ENCODE data around the gene CCDC73.
A peak's percentile ranks its signal among the peaks of the same experiment; 100 is the strongest.
"Not testable (repeated sequence)": the region's sequence is repeated elsewhere in the genome, so short reads cannot be mapped to it uniquely, and the experiment has no call there.

The CCDC73 gene

GRCh38 chr11:32794439-32794838 is at the start of gene CCDC73:
Gene CCDC73 (minus strand): TSS chr11:32794662. CDS start chr11:32760243, 34,419 bp downstream.
- no peak for ATAC-seq

- no peak for ATAC-seq
These were observed 49.1 kb upstream of the CCDC73 start for GRCh38 chr11:32843544-32843943.

DNA sequence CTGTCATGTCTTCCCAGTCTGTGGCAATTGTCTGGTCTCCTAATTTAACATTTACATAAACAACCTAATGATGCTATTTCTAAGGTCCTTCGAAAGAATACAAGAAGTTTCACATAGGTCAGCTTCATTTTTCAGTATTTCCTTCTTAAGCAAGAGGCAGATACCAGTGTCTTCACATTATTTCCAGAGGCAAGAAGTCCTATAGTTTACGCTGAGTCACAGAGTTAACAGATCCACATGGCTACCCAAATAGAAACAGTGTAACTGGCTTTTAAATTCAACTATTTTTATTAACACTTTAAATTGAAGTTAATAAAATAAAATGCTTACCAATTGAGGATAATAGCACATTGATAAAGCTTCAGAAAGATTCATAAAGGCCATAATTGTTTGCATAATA is 46.1 kb upstream of the CCDC73 start:
- ATAC-seq: no peak

DNA sequence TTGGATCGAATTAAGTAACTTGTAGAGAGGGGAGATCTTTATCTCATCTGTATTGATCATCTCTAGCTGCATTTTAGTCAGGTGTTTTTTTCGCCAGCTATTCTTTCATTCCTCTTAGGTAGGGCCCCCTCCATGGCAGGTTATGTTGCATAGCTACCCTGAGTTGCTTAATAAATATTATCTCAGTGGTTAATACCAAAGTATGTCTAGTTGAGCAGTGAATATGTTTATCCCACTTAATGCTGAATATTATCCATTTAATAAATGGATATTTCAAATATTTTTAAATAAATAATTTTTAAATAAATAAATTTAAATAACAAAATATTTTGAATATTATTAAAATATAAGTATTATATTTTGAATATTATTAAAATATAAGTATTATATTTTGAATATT is 44.8 kb upstream of the CCDC73 start:
- ATAC-seq: no peak

- no peak for ATAC-seq
These were observed 44.2 kb upstream of the CCDC73 start for GRCh38 chr11:32838505-32839274.

- no peak for ATAC-seq
These were observed 42.5 kb upstream of the CCDC73 start for GRCh38 chr11:32836946-32837345.

DNA sequence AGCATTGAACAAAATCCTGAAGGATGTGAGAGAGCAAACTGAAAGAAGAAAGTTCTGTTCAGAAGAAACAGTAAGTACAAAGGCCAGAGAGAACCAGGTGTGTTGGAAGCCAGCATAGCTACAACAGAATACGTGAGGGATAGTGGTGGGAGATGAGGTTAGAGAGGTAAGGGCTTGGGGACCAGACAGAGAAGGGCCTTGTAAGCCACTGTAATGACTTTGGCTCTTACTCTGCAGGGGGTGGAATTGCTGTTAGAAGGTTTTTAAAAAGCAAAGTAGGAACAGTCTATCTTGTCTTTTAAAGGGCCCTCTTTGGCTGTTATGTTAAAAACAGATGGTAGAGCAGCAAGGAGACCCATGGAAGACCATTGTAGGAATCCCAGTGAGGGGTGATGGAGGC is 39.5 kb upstream of the CCDC73 start:
- no peak for ATAC-seq

DNA sequence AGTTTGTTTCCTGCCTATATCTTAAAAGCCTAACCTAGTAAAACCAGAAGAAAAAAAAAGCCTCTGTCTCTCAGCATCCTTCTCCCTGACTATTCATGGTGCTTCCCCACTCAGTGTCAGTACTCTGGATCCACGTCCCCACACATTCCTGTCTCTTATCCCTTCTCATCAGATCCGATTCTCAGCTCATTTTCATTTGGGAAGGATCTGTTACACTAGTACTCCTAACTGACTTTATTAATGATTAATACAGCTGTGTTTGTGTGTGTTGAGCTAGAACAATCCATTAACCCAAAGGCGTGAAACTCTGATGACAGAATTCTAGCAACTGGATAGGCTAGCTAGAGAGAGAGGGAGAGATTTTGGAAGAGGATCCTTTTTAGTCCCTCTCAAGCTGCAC is 36.8 kb upstream of the CCDC73 start:
- no peak for ATAC-seq

DNA sequence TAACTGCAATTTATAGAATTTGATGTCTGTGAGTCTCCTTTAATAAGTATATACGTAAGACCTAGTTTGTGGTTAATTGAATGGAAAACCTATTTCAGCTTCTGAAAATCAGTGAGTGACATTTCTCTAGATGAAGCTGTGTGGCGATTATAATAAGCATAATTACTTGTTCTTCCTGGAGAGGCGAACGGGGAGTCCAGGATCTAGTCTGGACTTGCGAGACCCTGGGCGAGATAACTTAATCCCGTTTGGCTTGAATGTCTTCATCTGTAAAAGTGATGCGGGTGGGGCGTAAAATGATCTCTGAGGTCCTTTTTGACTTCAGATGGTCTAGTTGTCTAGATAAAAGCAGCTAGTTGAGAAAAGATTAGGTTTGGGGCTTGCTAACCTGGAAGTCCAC is 36.3 kb upstream of the CCDC73 start:
- ATAC-seq: no peak

DNA sequence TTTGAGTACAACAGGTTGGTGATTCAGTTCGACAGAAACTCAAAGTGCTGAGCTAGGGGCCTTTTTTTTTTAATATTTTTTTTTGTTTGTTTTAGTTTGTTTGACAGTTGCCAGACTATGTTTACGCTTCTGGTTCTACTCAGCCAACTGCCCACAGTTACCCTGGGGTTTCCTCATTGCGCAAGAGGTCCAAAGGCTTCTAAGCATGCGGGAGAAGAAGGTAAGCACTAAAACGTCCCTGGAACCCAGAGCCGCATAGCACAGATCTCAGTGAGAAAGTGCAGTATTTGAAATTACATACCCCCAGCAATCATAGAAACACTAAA is 35.9 kb upstream of the CCDC73 start:
- no peak for ATAC-seq

GRCh38 chr11:32829680-32830412 is 35.4 kb upstream of the CCDC73 start, which contains the start of gene PRRG4:
Gene PRRG4 (plus strand): TSS chr11:32829927. CDS start chr11:32830530, 603 bp downstream.
- ATAC-seq: peak; percentile 60 to 76

GRCh38 chr11:32829157-32829679 is 34.8 kb upstream of the CCDC73 start:
- peak; percentile 45 for ATAC-seq

GRCh38 chr11:32827276-32827675 is 32.8 kb upstream of the CCDC73 start:
- no peak for ATAC-seq

GRCh38 chr11:32826113-32826512 is 31.7 kb upstream of the CCDC73 start:
- no peak for ATAC-seq

DNA sequence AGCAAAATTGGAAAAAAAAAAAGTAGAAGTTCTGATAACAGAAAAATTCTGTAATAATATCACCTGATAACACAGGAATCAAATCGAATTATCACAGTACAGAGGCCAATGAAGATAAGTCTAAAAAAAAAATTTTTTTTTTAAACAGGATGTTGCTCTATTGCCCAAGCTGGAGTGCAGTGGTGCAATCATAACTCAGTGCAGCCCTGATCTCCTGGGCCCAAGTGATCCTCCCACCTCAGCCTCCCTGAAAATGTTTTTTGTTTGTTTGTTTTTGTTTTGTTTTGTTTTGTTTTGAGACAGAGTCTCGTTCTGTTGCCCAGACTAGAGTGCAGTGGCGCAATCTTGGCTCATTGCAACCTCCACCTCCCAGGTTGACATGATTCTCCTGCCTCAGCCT is 29.2 kb upstream of the CCDC73 start:
- ATAC-seq: not testable (repeated sequence)

DNA sequence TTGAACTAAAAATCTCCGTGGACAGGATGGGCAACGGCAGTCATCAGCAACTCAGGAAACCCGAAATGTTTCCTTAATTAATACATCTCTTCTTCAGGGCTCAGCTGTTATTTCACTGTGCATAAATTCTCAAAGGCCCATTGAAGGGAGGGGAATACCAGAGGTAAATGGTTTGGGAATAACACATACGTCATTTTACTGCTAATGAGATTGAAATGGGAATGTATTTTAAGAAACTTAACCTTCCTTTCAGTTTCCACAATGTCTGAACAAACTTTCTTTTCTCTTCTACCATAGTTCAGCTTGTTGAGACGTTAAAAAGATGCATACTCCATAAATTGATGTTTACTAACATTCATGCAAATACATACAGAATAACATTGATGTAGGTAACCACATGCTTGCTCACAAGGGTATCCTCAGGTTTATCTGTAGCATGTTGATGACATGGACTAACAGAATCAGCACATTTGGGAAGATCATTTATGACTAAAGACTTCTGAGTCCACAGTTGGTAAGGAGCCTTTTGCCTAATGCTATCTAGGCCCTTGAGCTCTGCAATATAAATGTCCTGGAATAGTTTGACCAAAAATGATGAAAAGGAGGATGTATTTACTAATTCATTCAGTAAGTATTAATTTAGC is 27.6 kb upstream of the CCDC73 start:
- no peak for ATAC-seq

DNA sequence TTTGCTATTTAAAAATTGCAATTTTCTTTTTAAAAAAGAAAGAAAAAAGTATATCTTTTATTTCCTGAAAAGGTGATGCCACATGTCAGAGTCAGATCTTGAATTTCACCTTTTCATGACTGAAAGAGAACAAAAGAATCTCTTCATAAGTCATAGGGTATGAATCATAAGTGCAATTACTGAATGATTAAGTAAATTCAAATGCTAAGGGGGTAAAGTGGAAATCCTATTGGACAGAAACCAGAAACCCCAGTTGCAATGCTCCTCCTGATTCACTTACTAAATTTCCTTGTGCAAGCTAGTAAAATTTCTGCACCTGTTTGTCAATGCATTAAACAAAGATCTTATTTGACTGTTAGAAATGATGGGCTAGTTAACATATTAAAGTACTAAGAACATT is 27.1 kb upstream of the CCDC73 start:
- peak; percentile 42 to 50 for ATAC-seq

DNA sequence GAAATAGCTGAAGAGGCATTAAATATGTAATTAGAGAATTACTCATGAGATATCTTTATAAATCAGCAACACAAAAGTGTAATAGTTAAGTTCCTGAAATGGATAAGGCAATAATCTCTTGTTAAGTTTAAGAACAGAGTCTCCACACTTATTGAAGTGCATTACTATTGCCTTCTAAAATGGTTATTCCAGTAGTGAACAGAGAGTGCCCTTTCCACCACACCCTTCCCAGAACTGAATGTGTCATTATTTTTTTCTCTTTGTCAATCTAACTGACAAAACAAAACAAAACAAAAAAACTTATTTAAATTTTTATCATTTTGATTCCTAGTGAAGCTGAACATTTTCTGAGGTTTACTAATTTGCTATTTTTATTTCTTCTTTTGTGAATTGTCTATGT is 26.0 kb upstream of the CCDC73 start:
- no peak for ATAC-seq

- ATAC-seq: no peak
These were observed 24.7 kb upstream of the CCDC73 start for GRCh38 chr11:32819187-32819586.

- ATAC-seq: peak; percentile 65 to 79
These were observed 23.4 kb upstream of the CCDC73 start for GRCh38 chr11:32817852-32818183.

- peak; percentile 81 to 84 for ATAC-seq
These were observed 22.9 kb upstream of the CCDC73 start for GRCh38 chr11:32817181-32817851.

GRCh38 chr11:32809313-32809712 is 14.9 kb upstream of the CCDC73 start:
- peak in 1 of 2 donors; percentile 62 for ATAC-seq

GRCh38 chr11:32796425-32796824 is 2.0 kb upstream of the CCDC73 start:
- no peak for ATAC-seq

Measured in activated CD4-positive, CD25-positive, alpha-beta regulatory T cell treated with anti-CD3 and anti-CD28 coated beads, Interleukin-2, amount 50 U/mL, for 24 hours (primary cell).